PC-9 (cell line): ENCODE results near the gene ETV6. TPM values are rescaled to one million over a fixed set of nuclear protein-coding genes. Genes with fewer than 3 reads are reported as not detected.

ENCODE experiments used
- BruUV-seq: library from RNA; stranded (reverse); fragments of 400-500 nt; replicated peaks from 2 replicates; lab custom pipeline; 2021; lab: Mats Ljungman, UMichigan
- CTCF ChIA-PET: fragments of 300-600 bp; sonication (Branson Sonifier 250); formaldehyde crosslinking; loops from one replicate; lab custom pipeline; 2022; ENCODE audit warnings: antibody characterized with exemption; lab: Charles Lee
- POLR2A ChIA-PET: fragments of 300-600 bp; sonication (Branson Sonifier 250); formaldehyde crosslinking; loops from one replicate; lab custom pipeline; 2022; ENCODE audit warnings: antibody characterized with exemption; ENCODE audit not compliant: unreplicated experiment; lab: Charles Lee
- DNase-seq, 2 experiments: peaks; one replicate each; pipeline versions ENCODE4 v3.0.0 to v3.0.0-alpha.2; 2015 to 2022; ENCODE audit warnings: mixed read lengths in 1 of 2
- H2AFZ ChIP-seq: fragments of 200-600 bp; sonication (generic); 2 replicates; pipeline ENCODE4 v1.8.1; 2017; ENCODE audit warnings: antibody characterized with exemption
- H3F3A ChIP-seq: fragments of 200-600 bp; sonication (generic); 2 replicates; pipeline ENCODE4 v1.8.1; 2017; ENCODE audit warnings: antibody characterized with exemption, mild to moderate bottlenecking, low read depth; ENCODE audit not compliant: insufficient read depth
- H3K27ac ChIP-seq: fragments of 200-600 bp; sonication (generic); 2 replicates; pipeline ENCODE4 v1.6.1; 2016; ENCODE audit warnings: mixed run types
- H3K27me3 ChIP-seq: fragments of 200-600 bp; sonication (generic); 2 replicates; pipeline ENCODE4 v1.6.1; 2016; ENCODE audit warnings: low read depth, mixed run types; ENCODE audit not compliant: insufficient read depth
- H3K36me3 ChIP-seq: fragments of 200-600 bp; sonication (generic); 2 replicates; pipeline ENCODE4 v1.6.1; 2016; ENCODE audit warnings: low read depth, mixed run types
- H3K4me1 ChIP-seq: fragments of 200-600 bp; sonication (generic); replicated peaks from 2 replicates; pipeline ENCODE4 v1.6.1; 2016; ENCODE audit warnings: mixed run types; ENCODE audit not compliant: insufficient read depth
- H3K4me2 ChIP-seq: fragments of 200-600 bp; sonication (generic); 2 replicates; pipeline ENCODE4 v1.6.1; 2017; ENCODE audit warnings: mixed run types
- H3K4me3 ChIP-seq: fragments of 200-600 bp; sonication (generic); 2 replicates; pipeline ENCODE4 v1.6.1; 2016; ENCODE audit warnings: mixed run types
- H3K79me2 ChIP-seq: fragments of 200-600 bp; sonication (generic); 2 replicates; pipeline ENCODE4 v1.6.1; 2017; ENCODE audit warnings: low read depth, mixed run types
- H3K9me2 ChIP-seq: fragments of 200-600 bp; sonication (generic); 2 replicates; pipeline ENCODE4 v1.8.1; 2017; ENCODE audit warnings: mild to moderate bottlenecking; ENCODE audit not compliant: insufficient read depth
- H3K9me3 ChIP-seq: fragments of 200-600 bp; sonication (generic); 2 replicates; pipeline ENCODE4 v1.8.1; 2016; ENCODE audit warnings: low read depth; ENCODE audit not compliant: insufficient read depth
- H4K20me1 ChIP-seq: fragments of 200-600 bp; sonication (generic); 2 replicates; pipeline ENCODE4 v1.8.1; 2017; ENCODE audit not compliant: insufficient read depth
- CTCF ChIP-seq: fragments of 200-600 bp; sonication (generic); conservative IDR thresholded peaks from 2 replicates; pipeline ENCODE4 v1.6.1; 2017; ENCODE audit warnings: mixed run types, antibody characterized with exemption, mild to moderate bottlenecking, moderate library complexity
- EZH2 ChIP-seq: fragments of 200-600 bp; sonication (generic); IDR thresholded peaks from 2 replicates; pipeline ENCODE4 v1.8.0; 2017; ENCODE audit warnings: antibody characterized with exemption, low read depth
- intact Hi-C: fragments of 100-400 bp; cut with micrococcal nuclease; formaldehyde crosslinking; loops from one replicate; pipeline ENCODE4 v1.10.0; 2022; ENCODE audit not compliant: unreplicated experiment
- total RNA-seq: library from RNA; stranded (reverse); gene quantifications from 2 replicates; pipeline ENCODE4 v1.2.3, GENCODE V29; 2021

ETV6 gene
- total RNA-seq, 1 experiment from 2014 or later: 62.8 TPM

DNA sequence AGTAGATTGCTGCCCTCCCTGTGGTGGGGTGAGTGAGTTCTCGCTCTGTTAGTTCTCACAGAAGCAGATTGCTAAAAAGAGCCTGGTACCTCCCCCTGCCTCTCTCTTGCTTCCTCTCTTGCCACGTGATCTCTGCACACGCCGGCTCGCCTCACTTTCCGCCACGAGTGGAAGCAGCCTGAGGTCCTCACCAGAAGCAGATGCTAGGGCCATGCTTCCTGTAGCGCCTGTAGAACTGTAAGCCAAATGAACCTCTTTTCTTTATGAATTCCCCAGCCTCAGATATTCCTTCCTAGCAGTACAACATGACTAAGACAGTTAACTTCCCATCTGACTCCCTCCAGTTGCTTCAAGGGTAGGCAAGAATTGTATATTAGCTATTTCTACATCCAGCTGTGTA lies 76.2 kb downstream of the ETV6 start:
- Histone ChIP-seq H3K27me3 (no peaks in the 10 kb centered on the region), H3F3A (peaks cover 29% of the 10 kb centered on the region), H3K36me3 (no peaks in the 10 kb centered on the region), H3K79me2 (peaks cover 41% of the 10 kb centered on the region), H3K4me2 (no peak overlapping the region), H2AFZ (no peak overlapping the region), H3K27ac (no peak overlapping the region), H3K9me3 (no peaks in the 10 kb centered on the region), H3K4me1 (peaks cover 28% of the 10 kb centered on the region), H3K9me2 (no peaks in the 10 kb centered on the region), H3K4me3 (no peak overlapping the region), H4K20me1 (no peaks in the 10 kb centered on the region)
- DNase-seq: no peak
- CTCF ChIA-PET: no interaction called here
- TF ChIP-seq CTCF (no peak), EZH2 (no peak)
- POLR2A ChIA-PET: no interaction called here
- BruUV-seq: no TSS peak
- intact Hi-C loops: no loop called here

- H3K27me3 ChIP-seq: no peaks in the 10 kb centered on the region
- no TSS peak for BruUV-seq
- no peaks in the 10 kb centered on the region for H3K9me3 ChIP-seq
- intact Hi-C loops: no loop called here
- DNase-seq: no peak
- CTCF ChIA-PET: no interaction called here
- H3K4me2 ChIP-seq: no peak overlapping the region
- H3K4me1 ChIP-seq: peaks cover 38% of the 10 kb centered on the region
- peaks cover 48% of the 10 kb centered on the region for H3K79me2 ChIP-seq
- H3K4me3 ChIP-seq: no peak overlapping the region
- H4K20me1 ChIP-seq: no peaks in the 10 kb centered on the region
- H3K36me3 ChIP-seq: no peaks in the 10 kb centered on the region; the same call in 1 of the 2 replicates
- no peak overlapping the region for H2AFZ ChIP-seq
- TF ChIP-seq EZH2 (no peak), CTCF (no peak)
- no peaks in the 10 kb centered on the region for H3K9me2 ChIP-seq
- H3K27ac ChIP-seq: no peak overlapping the region
- POLR2A ChIA-PET: no interaction called here
- peaks cover 37% of the 10 kb centered on the region for H3F3A ChIP-seq
These were observed 77.2 kb downstream of the ETV6 start for GRCh38 chr12:11726659-11727058.

- DNase-seq: no peak
- H2AFZ ChIP-seq: no peak overlapping the region
- ChIA-PET CTCF (no interaction called here), POLR2A (no interaction called here)
- H3K4me1 ChIP-seq: peaks cover 43% of the 10 kb centered on the region
- intact Hi-C loops: no loop called here
- H3F3A ChIP-seq: peaks cover 43% of the 10 kb centered on the region
- H3K4me3 ChIP-seq: no peak overlapping the region
- TF ChIP-seq CTCF: no peak
- TF ChIP-seq EZH2: no peak
- H3K9me2 ChIP-seq: no peaks in the 10 kb centered on the region
- no peak overlapping the region for H3K27ac ChIP-seq
- no peaks in the 10 kb centered on the region for H4K20me1 ChIP-seq
- no peaks in the 10 kb centered on the region for H3K27me3 ChIP-seq
- no peaks in the 10 kb centered on the region for H3K9me3 ChIP-seq
- no TSS peak for BruUV-seq
- H3K4me2 ChIP-seq: no peak overlapping the region
- no peaks in the 10 kb centered on the region; the same call in 1 of the 2 replicates for H3K36me3 ChIP-seq
- peaks cover 54% of the 10 kb centered on the region for H3K79me2 ChIP-seq
These were observed 77.7 kb downstream of the ETV6 start for GRCh38 chr12:11727133-11727664.
